ENCODE results near the gene EGLN2.
"Not testable (repeated sequence)": the region's sequence is repeated elsewhere in the genome, so short reads cannot be mapped to it uniquely, and the experiment has no call there.

EGLN2 gene

GRCh38 chr19:40836754-40837429, 37.9 kb downstream of the EGLN2 start:
- H3K27ac ChIP-seq: no peak overlapping the region
- DNase-seq (ENCODE audit: low read depth, low spot score): no peak

GRCh38 chr19:40838477-40838876, 39.5 kb downstream of the EGLN2 start:
- not testable (repeated sequence) for H3K27ac ChIP-seq; DNase-seq (ENCODE audit: low read depth, low spot score)

- DNase-seq (ENCODE audit: low read depth, low spot score); H3K27ac ChIP-seq: not testable (repeated sequence)
Observed at GRCh38 chr19:40842012-40842411, 43.0 kb downstream of the EGLN2 start.

GRCh38 chr19:40842997-40843652, 44.1 kb downstream of the EGLN2 start:
- H3K27ac ChIP-seq; DNase-seq (ENCODE audit: low read depth, low spot score): not testable (repeated sequence)

- H3K27ac ChIP-seq; DNase-seq (ENCODE audit: low read depth, low spot score): not testable (repeated sequence)
Observed at GRCh38 chr19:40843653-40844052, 44.7 kb downstream of the EGLN2 start.

- DNase-seq (ENCODE audit: low read depth, low spot score); H3K27ac ChIP-seq: not testable (repeated sequence)
Observed at GRCh38 chr19:40846722-40847121, 47.7 kb downstream of the EGLN2 start.

- H3K27ac ChIP-seq; DNase-seq (ENCODE audit: low read depth, low spot score): not testable (repeated sequence)
Observed at GRCh38 chr19:40850277-40850676, 51.3 kb downstream of the EGLN2 start, which contains the start of gene CYP2A6. CYP2A6 (minus strand) TSS chr19:40850447; CDS start chr19:40850426, 21 bp downstream.

GRCh38 chr19:40852467-40853152, 53.6 kb downstream of the EGLN2 start:
- DNase-seq (ENCODE audit: low read depth, low spot score); H3K27ac ChIP-seq: not testable (repeated sequence)
